Activated naive CD4-positive, alpha-beta T cell (primary cell): ENCODE data around the gene FAM89B.
A peak's percentile ranks its signal among the peaks of the same experiment; 100 is the strongest.
"Not testable (repeated sequence)": the region's sequence is repeated elsewhere in the genome, so short reads cannot be mapped to it uniquely, and the experiment has no call there.

Source experiments
- DNase-seq, 4 experiments: peaks; one replicate each; lab custom pipeline; 2025; lab: John Stamatoyannopoulos, UW

The FAM89B gene

GRCh38 chr11:65556470-65557279 is 15.7 kb upstream of the FAM89B start:
- DNase-seq: no peak

- DNase-seq: no peak
These were observed 14.9 kb upstream of the FAM89B start for GRCh38 chr11:65557280-65558001.

GRCh38 chr11:65558002-65558929 is 14.1 kb upstream of the FAM89B start, which contains the start of gene LTBP3:
TSS of gene LTBP3 (minus strand) at chr11:65558359. CDS start at chr11:65557959, 400 bp downstream.
- peak in 1 of 4 experiments; percentile 40 for DNase-seq

- DNase-seq: no peak
These were observed 13.3 kb upstream of the FAM89B start for GRCh38 chr11:65558930-65559509.

- no peak for DNase-seq
These were observed 12.8 kb upstream of the FAM89B start for GRCh38 chr11:65559535-65559934.

- DNase-seq: no peak
These were observed 12.3 kb upstream of the FAM89B start for GRCh38 chr11:65559951-65560537.

GRCh38 chr11:65560555-65561418 is 11.6 kb upstream of the FAM89B start:
- DNase-seq: no peak

- DNase-seq: no peak
These were observed 10.3 kb upstream of the FAM89B start for GRCh38 chr11:65562020-65562419.

- no peak for DNase-seq
These were observed 9.6 kb upstream of the FAM89B start for GRCh38 chr11:65562788-65563187.

- DNase-seq: no peak
These were observed 8.7 kb upstream of the FAM89B start for GRCh38 chr11:65563601-65564000.

GRCh38 chr11:65564879-65565559 is 7.3 kb upstream of the FAM89B start:
- DNase-seq: not testable (repeated sequence)

GRCh38 chr11:65565624-65566453 is 6.5 kb upstream of the FAM89B start:
- DNase-seq: no peak

GRCh38 chr11:65569164-65569972 is 3.0 kb upstream of the FAM89B start:
- DNase-seq: peak in 2 of 4 experiments; percentile 69 to 77

GRCh38 chr11:65569973-65570918 is 2.1 kb upstream of the FAM89B start, which contains the start of gene ZNRD2:
TSS of gene ZNRD2 (plus strand) at chr11:65570477. CDS start at chr11:65570492, 15 bp downstream.
- DNase-seq: peak; percentile 97 to 99 (median 98)

- DNase-seq: no peak
These were observed 918 bp upstream of the FAM89B start for GRCh38 chr11:65571420-65571819.

- DNase-seq: no peak
These were observed 398 bp upstream of the FAM89B start for GRCh38 chr11:65571940-65572339.
